ENCODE results near the gene CDCP2.

The CDCP2 gene

GRCh38 chr1:54126271-54126815 lies 26.5 kb downstream of the CDCP2 start:
- no peak overlapping the region for H3K4ac ChIP-seq (ENCODE audit: low read depth, low read length)
- no peak overlapping the region for H2AK5ac ChIP-seq (ENCODE audit: low read length)
- no peak overlapping the region for H2BK5ac ChIP-seq (ENCODE audit: low read depth, low read length, poor library complexity)
- H3K18ac ChIP-seq (ENCODE audit: low read length): no peak overlapping the region
- H3K4me1 ChIP-seq (ENCODE audit: control insufficient read depth in 1 of 2, insufficient read depth in 2 of 2, low read length in 2 of 2): peaks cover 0 to 1% of the 10 kb centered on the region in 2 experiments
- no peak overlapping the region for H2BK12ac ChIP-seq (ENCODE audit: low read length)
- H3K79me2 ChIP-seq (ENCODE audit: control insufficient read depth, insufficient read depth, low read length, poor library complexity): no peaks in the 10 kb centered on the region
- DNase-seq: no peak
- no peak overlapping the region for H4K12ac ChIP-seq (ENCODE audit: low read depth, low read length)
- no peak overlapping the region for H2AFZ ChIP-seq (ENCODE audit: insufficient read depth, low read length, poor library complexity)
- peaks cover 1% of the 10 kb centered on the region for H3K9me3 ChIP-seq (ENCODE audit: insufficient read depth, low read depth, low read length)
- H4K91ac ChIP-seq (ENCODE audit: low read depth, low read length): peak overlapping the region; percentile 17
- no peak overlapping the region for H4K8ac ChIP-seq (ENCODE audit: low read depth, low read length)
- no peaks in the 10 kb centered on the region for H3K36me3 ChIP-seq (ENCODE audit: control insufficient read depth in 1 of 2, insufficient read depth in 2 of 2, low read length in 2 of 2)
- H3K14ac ChIP-seq (ENCODE audit: low read length): no peak overlapping the region
- no peaks in the 10 kb centered on the region for H3K79me1 ChIP-seq (ENCODE audit: low read length)
- no peak overlapping the region for H3K4me3 ChIP-seq (ENCODE audit: low read depth, low read length)
- no peak overlapping the region for H3K27ac ChIP-seq (ENCODE audit: low read depth, low read length)
- H3K4me2 ChIP-seq (ENCODE audit: low read length): no peak overlapping the region
- H3K9ac ChIP-seq (ENCODE audit: low read length): no peak overlapping the region
- no CpG with 5 or more reads among the region's 3 CpGs for WGBS (ENCODE audit: extremely low coverage, insufficient coverage, insufficient read length)
- H3K23ac ChIP-seq (ENCODE audit: low read length): no peak overlapping the region
- H2BK120ac ChIP-seq (ENCODE audit: insufficient read depth, low read length, poor library complexity): no peak overlapping the region
- H3K27me3 ChIP-seq (ENCODE audit: insufficient read depth, low read length): no peaks in the 10 kb centered on the region

GRCh38 chr1:54125386-54126070 lies 27.3 kb downstream of the CDCP2 start:
- peak overlapping the region; percentile 42 for H2BK12ac ChIP-seq (ENCODE audit: low read length)
- no peak overlapping the region for H4K8ac ChIP-seq (ENCODE audit: low read depth, low read length)
- H4K91ac ChIP-seq (ENCODE audit: low read depth, low read length): peak overlapping the region; percentile 27
- no peak overlapping the region for H2AK5ac ChIP-seq (ENCODE audit: low read length)
- H4K12ac ChIP-seq (ENCODE audit: low read depth, low read length): no peak overlapping the region
- H3K18ac ChIP-seq (ENCODE audit: low read length): no peak overlapping the region
- H3K4me2 ChIP-seq (ENCODE audit: low read length): no peak overlapping the region
- no peak overlapping the region for H3K27ac ChIP-seq (ENCODE audit: low read depth, low read length)
- H3K23ac ChIP-seq (ENCODE audit: low read length): no peak overlapping the region
- no peak overlapping the region for H3K4ac ChIP-seq (ENCODE audit: low read depth, low read length)
- DNase-seq: no peak
- H2BK120ac ChIP-seq (ENCODE audit: insufficient read depth, low read length, poor library complexity): no peak overlapping the region
- peaks cover 1% of the 10 kb centered on the region for H3K9me3 ChIP-seq (ENCODE audit: insufficient read depth, low read depth, low read length)
- no peak overlapping the region for H2BK5ac ChIP-seq (ENCODE audit: low read depth, low read length, poor library complexity)
- peaks cover 0 to 3% of the 10 kb centered on the region in 2 experiments for H3K4me1 ChIP-seq (ENCODE audit: control insufficient read depth in 1 of 2, insufficient read depth in 2 of 2, low read length in 2 of 2)
- WGBS (ENCODE audit: extremely low coverage, insufficient coverage, insufficient read length): no CpG with 5 or more reads among the region's 8 CpGs
- H3K4me3 ChIP-seq (ENCODE audit: low read depth, low read length): no peak overlapping the region
- no peak overlapping the region for H3K14ac ChIP-seq (ENCODE audit: low read length)
- no peaks in the 10 kb centered on the region for H3K36me3 ChIP-seq (ENCODE audit: control insufficient read depth in 1 of 2, insufficient read depth in 2 of 2, low read length in 2 of 2)
- H2AFZ ChIP-seq (ENCODE audit: insufficient read depth, low read length, poor library complexity): no peak overlapping the region
- H3K79me1 ChIP-seq (ENCODE audit: low read length): no peaks in the 10 kb centered on the region
- H3K9ac ChIP-seq (ENCODE audit: low read length): no peak overlapping the region
- H3K27me3 ChIP-seq (ENCODE audit: insufficient read depth, low read length): no peaks in the 10 kb centered on the region
- no peaks in the 10 kb centered on the region for H3K79me2 ChIP-seq (ENCODE audit: control insufficient read depth, insufficient read depth, low read length, poor library complexity)

- Histone ChIP-seq H3K9me3 (ENCODE audit: insufficient read depth, low read depth, low read length) (peaks cover 5% of the 10 kb centered on the region), H3K23ac (ENCODE audit: low read length) (no peak overlapping the region), H4K91ac (ENCODE audit: low read depth, low read length) (peak overlapping the region; percentile 27), H4K8ac (ENCODE audit: low read depth, low read length) (no peak overlapping the region), H4K12ac (ENCODE audit: low read depth, low read length) (no peak overlapping the region), H2AK5ac (ENCODE audit: low read length) (no peak overlapping the region), H3K27me3 (ENCODE audit: insufficient read depth, low read length) (no peaks in the 10 kb centered on the region), H3K18ac (ENCODE audit: low read length) (no peak overlapping the region), H3K36me3 (ENCODE audit: control insufficient read depth in 1 of 2, insufficient read depth in 2 of 2, low read length in 2 of 2) (no peaks in the 10 kb centered on the region), H2BK12ac (ENCODE audit: low read length) (no peak overlapping the region), H2BK120ac (ENCODE audit: insufficient read depth, low read length, poor library complexity) (no peak overlapping the region), H3K4me1 (ENCODE audit: control insufficient read depth in 1 of 2, insufficient read depth in 2 of 2, low read length in 2 of 2) (peaks cover 0 to 3% of the 10 kb centered on the region in 2 experiments), H3K9ac (ENCODE audit: low read length) (no peak overlapping the region), H3K4ac (ENCODE audit: low read depth, low read length) (no peak overlapping the region), H2BK5ac (ENCODE audit: low read depth, low read length, poor library complexity) (no peak overlapping the region), H3K27ac (ENCODE audit: low read depth, low read length) (no peak overlapping the region), H3K14ac (ENCODE audit: low read length) (no peak overlapping the region), H3K79me1 (ENCODE audit: low read length) (no peaks in the 10 kb centered on the region), H3K79me2 (ENCODE audit: control insufficient read depth, insufficient read depth, low read length, poor library complexity) (no peaks in the 10 kb centered on the region), H3K4me2 (ENCODE audit: low read length) (no peak overlapping the region), H3K4me3 (ENCODE audit: low read depth, low read length) (no peak overlapping the region), H2AFZ (ENCODE audit: insufficient read depth, low read length, poor library complexity) (no peak overlapping the region)
- DNase-seq: no peak
- WGBS (ENCODE audit: extremely low coverage, insufficient coverage, insufficient read length): no CpG with 5 or more reads among the region's 7 CpGs
These were observed 27.9 kb downstream of the CDCP2 start for GRCh38 chr1:54124906-54125305.

- Histone ChIP-seq H2AFZ (ENCODE audit: insufficient read depth, low read length, poor library complexity) (no peak overlapping the region), H3K23ac (ENCODE audit: low read length) (no peak overlapping the region), H3K79me1 (ENCODE audit: low read length) (no peaks in the 10 kb centered on the region), H4K12ac (ENCODE audit: low read depth, low read length) (no peak overlapping the region), H3K27me3 (ENCODE audit: insufficient read depth, low read length) (no peaks in the 10 kb centered on the region), H3K9me3 (ENCODE audit: insufficient read depth, low read depth, low read length) (peaks cover 8% of the 10 kb centered on the region), H3K4me3 (ENCODE audit: low read depth, low read length) (no peak overlapping the region), H3K27ac (ENCODE audit: low read depth, low read length) (no peak overlapping the region), H3K4ac (ENCODE audit: low read depth, low read length) (no peak overlapping the region), H2AK5ac (ENCODE audit: low read length) (no peak overlapping the region), H3K79me2 (ENCODE audit: control insufficient read depth, insufficient read depth, low read length, poor library complexity) (no peaks in the 10 kb centered on the region), H3K4me1 (ENCODE audit: control insufficient read depth in 1 of 2, insufficient read depth in 2 of 2, low read length in 2 of 2) (peaks cover 0 to 3% of the 10 kb centered on the region in 2 experiments), H3K14ac (ENCODE audit: low read length) (no peak overlapping the region), H4K8ac (ENCODE audit: low read depth, low read length) (no peak overlapping the region), H3K36me3 (ENCODE audit: control insufficient read depth in 1 of 2, insufficient read depth in 2 of 2, low read length in 2 of 2) (no peaks in the 10 kb centered on the region), H3K4me2 (ENCODE audit: low read length) (no peak overlapping the region), H2BK12ac (ENCODE audit: low read length) (no peak overlapping the region), H2BK120ac (ENCODE audit: insufficient read depth, low read length, poor library complexity) (no peak overlapping the region), H3K9ac (ENCODE audit: low read length) (no peak overlapping the region), H2BK5ac (ENCODE audit: low read depth, low read length, poor library complexity) (no peak overlapping the region), H3K18ac (ENCODE audit: low read length) (no peak overlapping the region), H4K91ac (ENCODE audit: low read depth, low read length) (no peak overlapping the region)
- DNase-seq: no peak
- WGBS (ENCODE audit: extremely low coverage, insufficient coverage, insufficient read length): no CpG with 5 or more reads among the region's 9 CpGs
These were observed 28.3 kb downstream of the CDCP2 start for GRCh38 chr1:54124472-54124871.
